Stimulated activated CD4-positive, alpha-beta T cell treated with anti-CD3 and anti-CD28 coated beads, Interleukin-4, amount 100 ng/mL, for 1 hour (primary cell): ENCODE results near the gene CDC42EP4.
A peak's percentile ranks its signal among the peaks of the same experiment; 100 is the strongest.
"Not testable (repeated sequence)": the region's sequence is repeated elsewhere in the genome, so short reads cannot be mapped to it uniquely, and the experiment has no call there.

Experiments
- DNase-seq: peaks from one replicate; pipeline ENCODE4 v3.0.0-alpha.2; 2020

The CDC42EP4 gene

DNA sequence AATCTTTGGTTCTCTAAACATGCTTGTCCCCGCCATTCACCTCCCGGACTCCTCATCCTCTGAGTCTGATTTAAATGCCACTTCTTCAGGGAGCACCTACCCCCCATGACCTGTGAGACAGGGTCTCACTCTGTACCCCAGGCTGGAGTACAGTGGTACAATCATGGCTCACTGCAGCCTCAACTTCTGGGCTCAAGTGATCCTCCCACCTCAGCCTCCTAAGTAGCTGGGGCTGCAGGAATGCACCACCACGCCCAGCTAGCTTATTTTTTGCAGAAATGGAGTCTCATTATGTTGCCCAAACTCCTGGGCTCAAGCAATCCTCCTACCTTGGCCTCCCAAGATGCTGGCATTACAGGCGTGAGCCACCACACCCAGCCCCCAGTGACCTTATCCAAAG is 37.3 kb downstream of the CDC42EP4 start:
- no peak for DNase-seq

DNA sequence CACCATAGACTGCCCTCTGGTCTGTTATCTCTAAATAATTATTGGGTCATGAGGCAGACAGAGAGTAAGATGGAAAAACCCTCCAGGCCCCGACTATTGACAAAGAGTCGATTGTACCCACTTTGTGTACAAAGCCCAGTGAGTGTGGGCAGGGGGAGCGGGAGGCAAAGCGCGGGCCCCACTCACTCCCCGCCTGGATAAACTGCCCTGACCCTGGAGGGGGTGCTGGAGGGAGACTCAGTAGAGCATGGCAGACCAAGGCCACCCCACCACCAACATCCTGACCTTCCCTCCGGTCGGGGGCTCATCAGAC is 38.9 kb downstream of the CDC42EP4 start:
- DNase-seq, result no peak

DNA sequence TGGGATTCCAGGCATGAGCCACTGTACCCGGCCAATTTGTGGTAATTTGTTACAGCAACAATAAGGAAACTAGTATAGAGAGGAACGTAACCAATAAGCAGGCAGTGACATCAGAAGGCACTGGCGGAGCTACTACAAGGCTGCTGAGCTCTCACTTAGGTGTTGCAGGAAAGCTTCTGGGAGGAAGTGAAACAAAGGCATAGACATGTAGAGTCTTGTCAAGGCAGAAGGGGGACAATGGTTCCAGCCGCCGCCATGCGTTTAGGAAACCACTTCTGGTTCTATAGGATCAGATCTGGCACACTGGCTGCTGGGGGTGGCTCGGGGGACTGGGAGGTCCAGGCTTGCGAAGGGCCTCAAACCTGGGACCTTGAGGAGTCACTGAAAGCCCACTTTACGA is 40.7 kb downstream of the CDC42EP4 start:
- no peak for DNase-seq

DNA sequence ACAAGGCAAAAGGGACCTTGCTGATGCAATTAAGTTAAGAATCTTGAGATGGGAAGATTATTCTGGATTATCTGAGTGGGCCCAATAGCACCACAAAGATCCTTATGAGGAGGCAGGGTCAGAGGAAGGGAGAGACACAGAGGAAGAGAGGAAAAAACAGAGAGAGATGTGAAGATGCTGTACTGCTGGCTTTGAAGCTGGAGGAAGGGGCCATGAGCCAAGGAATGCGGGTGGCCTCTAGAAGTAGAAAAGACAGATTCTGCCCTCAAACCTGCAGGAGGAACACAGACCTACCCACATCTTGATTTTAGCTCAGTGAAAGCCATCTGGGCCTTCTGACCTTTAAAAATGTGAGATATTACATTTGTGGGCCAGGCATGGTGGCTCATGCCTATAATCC is 42.0 kb downstream of the CDC42EP4 start:
- no peak for DNase-seq

DNA sequence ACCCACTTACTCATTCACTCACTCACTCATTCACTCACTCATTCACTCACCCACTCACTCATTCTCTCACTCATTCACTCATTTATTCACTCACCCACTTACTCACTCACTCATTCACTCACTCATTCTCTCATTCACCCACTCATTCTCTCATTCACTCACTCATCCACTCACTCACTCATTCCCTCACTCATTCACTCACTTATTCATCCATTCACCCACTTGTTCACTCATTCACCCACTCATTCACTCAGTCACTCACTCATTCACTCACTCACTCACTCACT is 42.5 kb downstream of the CDC42EP4 start:
- DNase-seq, result no peak

DNA sequence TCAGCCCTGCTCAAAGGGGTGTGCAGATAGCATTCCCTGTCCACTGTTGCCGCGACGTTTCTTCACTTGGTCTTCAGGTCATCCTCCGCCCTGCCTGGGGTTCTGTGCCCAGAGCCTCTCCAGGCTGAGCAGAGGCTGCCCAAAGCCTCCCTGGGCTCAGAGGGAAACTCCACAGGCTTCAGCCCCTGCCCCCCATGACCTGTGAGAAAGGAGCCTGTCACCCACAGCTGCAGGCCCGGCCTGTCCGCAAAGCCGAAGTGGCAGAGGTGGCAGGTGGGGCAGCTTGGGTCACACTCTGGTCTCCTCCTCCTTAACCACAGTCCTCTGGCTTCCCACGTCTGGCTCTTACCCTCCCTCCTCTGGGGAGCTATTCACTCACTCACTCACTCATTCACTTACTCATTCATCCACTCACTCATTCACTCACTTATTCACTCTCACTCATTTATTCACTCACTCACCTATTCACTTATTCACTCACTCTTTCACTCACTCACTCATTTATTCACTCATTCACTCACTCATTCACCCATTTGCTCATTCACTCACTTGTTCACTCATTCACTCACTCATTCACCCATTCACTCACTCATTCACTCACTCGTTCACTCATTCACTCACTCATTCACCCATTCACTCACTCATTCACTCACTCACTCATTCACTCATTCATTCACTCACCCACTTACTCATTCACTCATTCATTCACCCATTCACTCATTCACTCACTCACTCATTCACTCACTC is 43.0 kb downstream of the CDC42EP4 start:
- no peak for DNase-seq

DNA sequence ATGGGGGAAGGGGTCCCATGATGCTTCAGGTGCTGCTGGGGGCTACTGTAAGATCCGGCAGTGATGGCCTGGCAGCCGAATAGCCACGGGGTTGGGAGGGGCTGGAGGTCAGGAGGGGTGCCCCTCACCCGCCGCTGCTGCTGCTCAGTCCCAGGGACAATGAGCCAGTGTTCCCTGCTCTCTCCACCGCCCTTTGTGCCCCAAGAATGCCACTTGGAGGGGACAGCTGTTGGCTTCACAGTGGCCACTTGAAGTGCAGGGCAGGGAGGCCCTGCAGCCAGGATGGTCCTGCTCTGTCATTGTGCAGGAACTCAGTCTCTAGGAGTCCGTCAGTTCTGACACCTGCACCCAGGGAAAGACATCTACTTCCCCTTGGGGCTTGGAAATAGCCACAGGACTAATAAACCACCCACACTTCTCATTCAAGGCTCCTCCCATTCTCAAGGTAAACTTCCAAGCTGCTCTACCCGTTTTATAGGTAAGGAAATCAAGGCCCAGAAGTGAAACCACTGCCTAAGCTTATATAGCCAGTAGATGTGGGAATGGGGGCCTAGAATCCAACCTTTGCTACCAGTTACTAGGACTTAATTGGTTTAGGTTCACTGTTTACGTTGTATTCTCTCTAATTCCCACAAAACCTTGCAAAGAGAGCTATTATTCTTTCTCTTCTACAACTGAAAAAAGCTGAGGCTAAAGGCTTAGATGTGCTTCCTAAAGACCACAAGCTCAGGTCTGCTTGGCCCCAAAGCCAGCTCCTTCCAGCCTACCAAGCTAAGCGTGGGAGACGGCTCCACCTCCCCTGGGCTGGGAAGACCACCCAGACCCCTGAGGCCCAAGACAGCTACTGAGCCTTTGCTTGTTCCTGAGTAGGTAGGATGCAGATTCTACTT is 43.9 kb downstream of the CDC42EP4 start:
- no peak for DNase-seq

DNA sequence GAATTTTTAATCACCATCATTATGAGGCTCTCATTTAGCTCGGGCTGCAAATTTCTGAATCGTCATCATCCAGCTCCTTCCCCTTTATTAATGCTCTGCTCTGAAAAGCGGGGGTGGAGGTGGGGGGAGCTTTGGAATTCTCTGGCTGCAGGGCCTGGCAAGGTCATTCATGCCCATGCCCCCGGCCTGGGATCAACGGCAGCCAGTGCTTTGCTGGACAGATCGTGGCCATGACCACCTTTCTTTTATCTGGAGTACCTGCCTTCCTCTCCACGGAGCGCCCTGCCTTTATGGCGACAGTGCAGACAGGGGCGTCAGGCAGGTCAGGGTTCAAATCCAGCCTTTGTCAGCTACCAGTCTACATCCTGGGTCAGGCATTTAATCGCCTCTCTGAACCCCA is 45.0 kb downstream of the CDC42EP4 start:
- DNase-seq, result no peak

DNA sequence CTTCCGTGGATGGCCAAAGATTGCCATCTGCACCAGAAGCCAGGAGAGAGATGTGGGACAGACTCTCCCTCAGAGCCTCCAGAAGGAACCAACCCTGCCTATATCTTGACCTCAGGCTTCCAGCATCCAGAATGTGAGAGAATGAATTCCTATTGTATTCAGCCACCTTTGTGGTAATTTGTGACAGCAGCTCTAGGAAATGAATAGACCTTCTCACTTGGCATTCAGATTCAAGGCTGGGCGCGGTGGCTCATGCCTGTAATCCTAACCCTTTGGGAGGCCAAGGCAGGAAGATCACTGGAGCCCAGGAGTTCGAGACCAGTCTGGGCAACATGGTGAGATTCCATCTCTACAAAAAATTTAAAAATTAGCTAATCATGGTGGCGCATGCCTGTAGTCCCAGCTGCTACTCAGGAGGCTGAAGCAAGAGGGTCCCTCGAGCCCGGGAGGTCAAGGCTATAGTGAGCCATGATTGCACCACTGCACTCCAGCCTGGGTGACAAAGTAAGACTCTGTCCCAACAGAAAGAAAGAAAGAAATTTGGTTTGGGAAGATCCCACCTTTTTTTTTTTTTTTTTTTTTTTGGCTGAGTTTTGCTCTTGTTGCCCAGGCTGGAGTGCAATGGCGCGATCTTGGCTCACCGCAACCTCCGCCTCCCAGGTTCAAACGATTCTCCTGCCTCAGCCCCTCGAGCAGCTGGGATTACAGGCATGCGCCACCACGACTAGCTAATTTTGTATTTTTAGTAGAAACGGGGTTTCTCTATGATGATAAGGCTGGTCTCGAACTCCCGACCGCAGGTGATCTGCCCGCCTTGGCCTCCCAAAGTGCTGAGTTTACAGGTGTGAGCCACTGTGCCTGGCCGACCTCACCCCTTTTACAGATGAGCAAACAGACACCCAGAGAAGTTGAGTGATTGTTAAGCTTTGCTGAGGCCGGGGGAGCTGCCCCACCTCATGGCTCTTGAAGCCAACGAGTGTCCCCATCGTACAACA is 45.9 kb downstream of the CDC42EP4 start:
- DNase-seq, result no peak

DNA sequence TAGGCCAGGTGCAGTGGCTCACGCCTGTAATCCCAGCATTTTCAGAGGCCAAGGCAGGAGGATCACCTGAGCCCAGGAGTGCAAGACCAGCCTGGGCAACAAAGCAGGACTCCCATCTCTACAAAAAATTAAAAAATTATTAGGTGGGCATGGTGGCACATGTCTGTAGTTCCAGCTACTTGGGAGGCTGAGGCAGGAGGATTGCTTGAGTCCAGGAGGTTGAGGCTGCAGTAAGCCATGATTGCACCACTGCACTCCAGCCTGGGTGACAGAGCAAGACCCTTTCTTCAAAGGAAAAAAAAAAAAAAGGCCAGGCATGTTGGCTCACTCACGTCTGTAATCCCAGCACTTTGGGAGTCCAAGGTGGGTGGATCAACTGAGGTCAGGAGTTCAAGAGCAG is 47.4 kb downstream of the CDC42EP4 start:
- DNase-seq, result not testable (repeated sequence)

DNA sequence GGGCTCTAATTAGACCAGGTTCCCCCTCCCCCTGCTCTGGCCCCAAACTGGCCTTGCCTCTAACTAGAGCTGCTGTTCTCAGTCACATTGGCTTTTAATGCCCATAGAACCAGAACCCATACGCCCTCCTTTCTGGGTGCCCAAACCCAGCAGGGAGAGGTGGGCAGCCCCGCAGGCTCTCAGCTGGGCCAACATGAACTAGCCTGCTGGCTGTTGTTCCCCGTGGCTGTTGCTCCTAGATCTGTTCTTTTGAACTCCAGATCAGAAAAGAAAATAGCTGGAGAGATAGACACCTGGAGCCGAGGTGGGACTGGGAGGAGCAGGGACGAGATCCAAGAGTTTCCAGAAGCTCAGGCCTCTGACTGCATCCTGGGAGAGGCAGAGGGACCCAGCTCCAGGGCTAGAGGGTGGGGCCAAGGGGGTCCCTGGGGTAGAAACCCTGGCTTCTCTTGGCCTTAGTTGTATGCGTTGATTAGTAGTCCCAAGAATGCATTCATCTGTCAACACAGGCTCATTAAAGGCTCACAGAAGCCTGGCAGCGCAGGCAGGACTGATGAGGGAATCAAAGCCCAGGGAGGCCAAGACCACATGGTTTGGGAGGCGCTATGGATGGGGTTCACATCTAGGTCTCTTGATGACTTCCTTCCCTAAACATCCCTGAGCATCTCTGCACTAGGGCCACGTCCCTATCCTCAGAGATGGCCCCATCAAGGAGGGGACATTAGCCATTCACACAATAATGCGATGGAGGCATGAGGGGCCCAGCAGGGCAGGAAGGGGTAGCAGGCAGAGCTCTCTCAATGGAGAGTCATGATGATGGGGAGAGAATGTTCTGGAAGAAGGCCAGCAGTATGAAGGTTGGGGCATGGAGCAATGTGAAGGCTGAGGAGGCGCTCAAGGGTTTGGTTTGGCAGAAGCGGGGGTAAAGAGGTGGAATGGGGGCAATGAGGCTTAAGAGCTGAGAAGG is 48.8 kb downstream of the CDC42EP4 start:
- no peak for DNase-seq

DNA sequence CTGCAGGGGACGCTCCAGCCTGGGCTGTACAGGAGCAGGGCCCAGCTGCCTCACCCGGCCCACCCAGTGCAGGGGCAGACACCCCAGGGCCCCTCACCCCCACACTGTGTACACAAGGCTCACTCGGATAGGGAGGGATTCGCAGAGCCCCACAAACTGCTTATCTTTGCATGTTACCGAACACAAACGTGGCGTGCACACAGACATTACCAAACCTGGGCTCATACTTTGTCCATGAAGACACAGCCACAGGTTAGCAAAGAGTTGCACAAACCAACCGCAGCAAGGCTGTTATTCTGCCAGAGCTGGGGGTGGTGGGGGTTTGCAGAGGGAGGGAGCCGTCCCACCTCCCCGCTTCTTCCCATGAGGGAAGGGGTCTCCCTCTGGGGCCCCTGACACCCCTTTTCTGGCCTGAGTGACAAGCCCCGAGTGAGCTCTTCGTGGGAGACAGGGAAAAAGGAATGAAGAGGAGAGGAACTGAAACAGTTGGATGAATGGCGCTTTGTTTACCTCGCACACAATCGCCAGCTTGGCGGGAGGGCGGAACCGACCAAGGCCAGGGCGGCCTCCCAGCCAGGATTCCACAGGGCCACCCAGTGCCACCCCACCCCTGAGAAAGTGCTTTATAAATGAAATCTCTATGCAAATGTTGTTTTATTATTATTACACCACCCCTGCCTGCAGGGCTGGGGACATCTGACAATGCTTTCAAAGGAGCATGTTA is 49.7 kb downstream of the CDC42EP4 start:
- DNase-seq, result no peak

DNA sequence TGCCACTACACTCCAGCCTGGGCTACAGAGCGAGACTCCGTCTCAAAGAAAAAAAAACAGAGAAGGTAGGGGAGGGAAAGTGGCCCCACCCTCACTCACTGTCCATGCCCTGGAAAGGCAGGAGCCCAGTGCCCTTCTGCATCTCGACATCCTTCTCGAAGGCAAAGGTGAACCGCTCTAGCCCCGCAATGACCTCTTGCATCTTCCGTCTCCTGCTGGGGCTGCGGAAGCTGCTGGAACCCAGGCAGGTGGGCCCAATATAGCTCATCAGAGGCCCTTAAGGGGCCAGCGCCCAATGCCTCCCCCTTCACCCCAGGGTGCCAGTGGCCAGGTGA is 50.2 kb downstream of the CDC42EP4 start, which contains the start of gene CPSF4L:
Gene CPSF4L (minus strand): TSS at position 264 of the 335 bp plus-strand sequence. CDS start 62 bp downstream, at position 202.
- no peak for DNase-seq

DNA sequence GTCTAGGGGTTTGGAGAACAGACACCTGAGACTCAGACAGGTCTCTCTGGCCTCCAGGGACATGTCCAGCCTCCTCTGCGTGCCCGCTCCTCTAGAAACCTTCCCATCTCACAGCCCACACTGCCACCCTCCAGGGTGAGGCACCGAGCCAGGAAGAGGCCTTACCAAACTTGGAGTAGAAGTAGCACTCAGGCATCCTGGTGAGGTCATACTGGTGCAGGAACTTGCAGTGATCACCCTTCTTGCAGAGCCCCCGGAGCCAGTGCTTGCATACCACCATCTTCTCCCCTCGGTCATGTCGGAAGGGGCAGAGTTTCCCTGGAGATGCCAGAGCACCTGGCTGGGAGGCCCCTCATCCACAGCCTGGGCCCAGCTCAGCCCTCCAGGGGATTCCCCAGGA is 54.3 kb downstream of the CDC42EP4 start:
- no peak for DNase-seq

DNA sequence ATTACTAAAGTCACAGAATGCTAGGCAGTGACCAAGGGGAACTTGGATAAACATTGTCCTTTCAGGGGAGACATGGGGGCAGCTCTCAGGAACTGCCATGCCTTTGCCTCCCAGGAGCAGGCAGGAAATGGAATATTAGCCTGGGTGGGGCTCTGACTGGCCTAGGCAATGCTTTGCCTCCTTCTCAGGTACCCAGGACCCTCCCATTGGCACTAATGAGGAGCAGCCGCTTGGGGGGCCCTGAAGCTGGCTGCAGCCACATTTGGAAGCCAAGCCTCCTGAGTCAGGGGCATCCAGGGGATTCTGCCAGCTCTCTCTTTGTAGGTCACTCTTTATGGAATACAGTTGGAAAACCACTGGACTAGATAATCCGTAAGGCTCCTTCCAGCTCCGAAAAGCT is 55.6 kb downstream of the CDC42EP4 start:
- no peak for DNase-seq

DNA sequence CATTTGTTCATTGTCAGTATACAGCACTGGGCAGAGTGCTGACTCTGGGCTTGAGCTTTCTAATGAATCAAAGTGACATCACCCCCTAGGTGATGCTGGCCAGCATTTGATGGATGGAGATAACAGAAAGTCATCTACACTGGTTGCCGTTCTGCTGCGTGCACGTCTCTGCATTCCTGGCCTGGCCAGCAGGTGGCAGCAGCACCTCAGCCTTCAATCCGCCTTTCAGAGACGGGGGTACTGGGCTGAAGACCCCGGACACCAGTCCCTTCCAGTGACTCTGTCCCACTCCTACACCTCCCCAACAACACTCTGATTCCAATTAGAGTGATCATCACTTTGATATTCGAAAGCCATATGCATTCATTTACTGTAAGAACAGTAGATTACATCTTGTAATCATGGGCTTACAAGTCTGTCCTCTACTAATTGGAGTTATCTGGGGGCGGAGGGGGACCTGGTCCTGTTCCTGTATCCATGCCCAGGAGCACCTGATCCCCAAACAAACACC is 56.1 kb downstream of the CDC42EP4 start:
- DNase-seq, result peak; percentile 59

DNA sequence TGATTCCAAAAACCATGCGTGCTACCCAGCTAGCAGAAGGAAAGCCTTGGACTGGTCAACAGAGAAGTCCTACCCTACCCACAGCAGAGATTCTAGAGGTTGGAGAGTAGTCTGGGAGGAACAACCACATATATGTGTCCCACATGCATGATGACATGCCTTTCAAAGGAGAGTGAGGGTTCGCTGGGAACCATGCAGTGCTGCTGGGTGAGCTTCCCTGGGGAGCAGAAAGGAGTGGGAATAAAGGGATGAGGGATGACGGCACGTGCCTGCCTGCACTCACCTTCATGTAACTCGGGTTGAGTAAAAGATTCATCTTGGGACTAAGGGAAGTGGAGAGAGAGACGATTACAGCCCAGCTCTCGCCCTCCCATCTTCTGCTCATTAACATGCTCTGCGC is 59.9 kb downstream of the CDC42EP4 start:
- DNase-seq, result no peak

DNA sequence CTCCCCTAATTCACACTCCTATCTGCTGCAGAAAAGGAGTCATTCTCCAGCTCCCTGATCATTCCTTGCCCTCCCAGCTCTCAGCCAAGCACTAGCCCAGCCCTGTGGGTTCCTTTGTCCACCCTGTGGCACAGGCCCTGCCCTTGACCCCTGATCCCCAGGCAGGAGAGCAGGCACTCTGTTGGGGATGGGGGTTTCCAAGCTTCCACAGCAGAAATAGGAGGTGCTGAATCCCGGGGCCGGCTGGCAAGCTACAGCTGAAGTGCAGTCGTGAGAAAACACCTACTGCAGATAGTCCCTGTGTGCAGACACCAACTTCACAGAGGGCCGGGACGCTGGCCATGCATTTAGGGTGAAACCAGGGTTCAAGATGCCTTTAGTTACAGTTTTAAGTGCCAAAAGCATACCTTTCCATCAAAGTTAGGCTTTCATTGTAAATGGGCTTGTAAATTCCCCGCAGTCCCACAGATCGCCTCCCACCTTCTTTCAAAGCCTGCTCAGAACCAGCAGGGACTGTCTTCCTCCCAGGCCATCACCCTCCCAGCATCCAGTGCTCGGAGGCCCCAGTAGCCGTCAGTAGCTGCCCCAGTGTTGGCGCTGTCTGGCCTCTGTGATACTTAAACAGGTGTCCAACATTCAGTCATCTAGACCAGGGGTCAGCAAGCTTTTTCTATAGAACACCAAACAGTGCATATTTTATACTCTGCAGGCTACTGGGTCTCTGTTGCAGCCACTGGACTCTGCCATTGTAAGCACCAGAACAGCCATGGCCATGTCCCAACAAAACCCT is 60.8 kb downstream of the CDC42EP4 start:
- DNase-seq, result no peak

DNA sequence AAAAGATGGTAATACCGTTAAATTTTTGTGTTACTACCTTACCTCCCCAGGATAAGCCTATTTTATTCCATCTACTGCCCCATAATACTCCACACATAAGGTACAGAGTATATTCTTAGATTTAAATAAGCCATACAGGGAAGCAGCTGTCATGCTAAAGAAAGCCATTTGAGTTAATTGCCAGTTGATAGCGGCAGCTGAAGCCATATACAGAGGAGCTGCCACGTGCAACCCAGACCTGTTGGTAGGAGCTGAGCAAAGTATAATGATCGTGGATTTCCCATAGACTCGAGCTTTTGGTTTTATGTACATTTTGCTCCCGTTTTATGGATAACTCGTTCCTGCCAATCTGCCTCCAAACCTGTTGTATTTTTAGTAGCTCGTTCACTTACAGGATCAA is 62.1 kb downstream of the CDC42EP4 start:
- DNase-seq, result no peak

DNA sequence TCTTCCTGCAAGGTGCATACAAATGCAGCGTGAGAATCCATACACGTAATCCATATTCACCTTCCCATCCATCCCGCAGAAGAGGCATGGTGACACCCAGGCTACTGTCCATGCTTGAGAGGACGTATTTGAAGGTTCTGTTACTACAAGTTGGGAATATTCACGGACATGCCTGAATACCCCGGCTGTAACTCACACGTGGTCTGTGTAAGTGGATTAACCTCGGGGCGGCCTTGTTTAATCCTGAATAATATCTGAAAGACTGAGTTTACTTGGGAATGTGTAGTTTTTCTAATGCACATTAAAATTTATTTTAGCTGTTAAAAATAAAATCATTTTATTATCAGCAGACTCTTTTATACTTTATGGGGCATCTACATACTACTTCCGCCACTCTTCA is 63.3 kb downstream of the CDC42EP4 start:
- DNase-seq, result no peak
